Fibroblast of the conjunctiva (primary cell): ENCODE data around the gene CCDC187.

ENCODE experiments used
- DNase-seq: peaks from one replicate; pipeline ENCODE4 v3.0.0-alpha.2; 2010; ENCODE audit warnings: low read depth

CCDC187 gene

GRCh38 chr9:136297016-136297691 lies 6.7 kb downstream of the CCDC187 start:
- no peak for DNase-seq

- DNase-seq: no peak
Measured at GRCh38 chr9:136296434-136297015, 7.4 kb downstream of the CCDC187 start.

- DNase-seq: no peak
Measured at GRCh38 chr9:136295542-136296433, 8.1 kb downstream of the CCDC187 start.

- DNase-seq: no peak
Measured at GRCh38 chr9:136295055-136295454, 8.8 kb downstream of the CCDC187 start.

GRCh38 chr9:136294437-136294836 lies 9.5 kb downstream of the CCDC187 start:
- DNase-seq: no peak

GRCh38 chr9:136293476-136294077 lies 10.3 kb downstream of the CCDC187 start:
- no peak for DNase-seq

- DNase-seq: no peak
Measured at GRCh38 chr9:136292591-136293448, 11.1 kb downstream of the CCDC187 start.

GRCh38 chr9:136292026-136292538 lies 11.8 kb downstream of the CCDC187 start:
- DNase-seq: no peak

- DNase-seq: no peak
Measured at GRCh38 chr9:136291306-136292025, 12.4 kb downstream of the CCDC187 start.

- DNase-seq: no peak
Measured at GRCh38 chr9:136290508-136291000, 13.3 kb downstream of the CCDC187 start.

GRCh38 chr9:136289651-136290507 lies 14.0 kb downstream of the CCDC187 start:
- no peak for DNase-seq

- no peak for DNase-seq
Measured at GRCh38 chr9:136287960-136288753, 15.7 kb downstream of the CCDC187 start.

GRCh38 chr9:136286987-136287379 lies 16.9 kb downstream of the CCDC187 start:
- DNase-seq: no peak

- DNase-seq: no peak
Measured at GRCh38 chr9:136286359-136286986, 17.4 kb downstream of the CCDC187 start.

GRCh38 chr9:136285501-136286358 lies 18.2 kb downstream of the CCDC187 start:
- no peak for DNase-seq

- no peak for DNase-seq
Measured at GRCh38 chr9:136284951-136285350, 18.9 kb downstream of the CCDC187 start.

- no peak for DNase-seq
Measured at GRCh38 chr9:136284311-136284710, 19.6 kb downstream of the CCDC187 start.
